ENCODE data around the gene KLHL35.

Gene KLHL35

DNA sequence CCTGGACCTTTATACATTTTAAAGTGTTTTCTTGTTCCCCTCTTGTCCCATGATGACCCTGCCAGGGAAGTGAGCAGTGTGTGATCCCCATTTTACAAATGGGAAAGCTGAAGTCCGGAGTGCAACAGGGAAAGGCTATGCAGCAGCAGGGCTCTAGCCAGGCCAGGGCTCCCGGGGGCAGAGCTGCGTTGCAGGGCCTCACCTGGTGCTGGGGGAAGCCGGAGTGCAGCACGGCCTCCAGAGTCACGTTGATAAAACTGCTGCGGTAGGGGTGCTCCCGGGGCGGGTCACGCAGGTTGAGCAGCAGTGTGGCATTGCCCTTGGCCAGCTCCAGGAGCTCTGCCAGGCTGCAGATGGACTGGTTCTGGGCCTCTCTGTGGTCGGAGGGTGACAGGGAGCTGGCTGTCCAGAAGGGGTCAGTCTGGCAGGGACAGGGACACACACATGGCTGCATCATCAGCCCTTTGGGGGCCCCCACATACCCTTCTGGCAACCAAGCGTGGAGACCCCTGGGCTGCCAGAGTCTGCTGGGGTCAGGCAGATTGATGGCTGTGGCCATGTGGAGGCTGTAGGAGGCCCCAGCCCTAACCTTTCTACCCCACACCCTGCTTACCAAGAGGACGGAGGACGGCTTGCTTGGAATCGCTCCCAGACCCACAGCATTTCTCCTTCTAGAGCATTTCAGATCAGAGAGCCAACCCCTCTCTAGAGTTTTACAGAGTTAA, 9.3 kb upstream of the KLHL35 start:
- Histone ChIP-seq H3K27me3 (ENCODE audit: insufficient read depth, low read length) (peaks cover 9% of the 10 kb centered on the region), H2AFZ (ENCODE audit: low read depth, low read length) (no peak overlapping the region), H3K36me3 (ENCODE audit: insufficient read depth, low read length) (no peaks in the 10 kb centered on the region), H3K4me3 (ENCODE audit: low read length) (no peak overlapping the region), H3K9me3 (ENCODE audit: low read length) (no peaks in the 10 kb centered on the region), H3K4me1 (ENCODE audit: insufficient read depth, low read length) (no peaks in the 10 kb centered on the region)

DNA sequence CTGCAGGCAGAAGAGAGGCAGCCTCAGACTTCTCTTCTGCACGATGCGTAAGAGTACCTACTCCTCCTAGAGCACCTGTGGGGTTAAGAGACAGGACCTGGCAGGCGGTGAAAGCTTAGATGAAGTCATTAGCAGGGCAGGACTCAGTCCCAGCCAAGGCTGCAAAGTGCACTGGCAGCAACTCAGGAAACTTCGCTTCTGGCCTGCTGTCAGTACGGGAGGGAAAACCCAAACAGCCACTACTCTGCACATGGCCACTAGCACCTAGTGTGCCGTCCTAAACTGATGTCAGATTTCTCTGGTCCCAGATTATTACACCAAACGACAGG, 8.8 kb upstream of the KLHL35 start:
- no peaks in the 10 kb centered on the region for H3K36me3 ChIP-seq (ENCODE audit: insufficient read depth, low read length)
- no peaks in the 10 kb centered on the region for H3K4me1 ChIP-seq (ENCODE audit: insufficient read depth, low read length)

DNA sequence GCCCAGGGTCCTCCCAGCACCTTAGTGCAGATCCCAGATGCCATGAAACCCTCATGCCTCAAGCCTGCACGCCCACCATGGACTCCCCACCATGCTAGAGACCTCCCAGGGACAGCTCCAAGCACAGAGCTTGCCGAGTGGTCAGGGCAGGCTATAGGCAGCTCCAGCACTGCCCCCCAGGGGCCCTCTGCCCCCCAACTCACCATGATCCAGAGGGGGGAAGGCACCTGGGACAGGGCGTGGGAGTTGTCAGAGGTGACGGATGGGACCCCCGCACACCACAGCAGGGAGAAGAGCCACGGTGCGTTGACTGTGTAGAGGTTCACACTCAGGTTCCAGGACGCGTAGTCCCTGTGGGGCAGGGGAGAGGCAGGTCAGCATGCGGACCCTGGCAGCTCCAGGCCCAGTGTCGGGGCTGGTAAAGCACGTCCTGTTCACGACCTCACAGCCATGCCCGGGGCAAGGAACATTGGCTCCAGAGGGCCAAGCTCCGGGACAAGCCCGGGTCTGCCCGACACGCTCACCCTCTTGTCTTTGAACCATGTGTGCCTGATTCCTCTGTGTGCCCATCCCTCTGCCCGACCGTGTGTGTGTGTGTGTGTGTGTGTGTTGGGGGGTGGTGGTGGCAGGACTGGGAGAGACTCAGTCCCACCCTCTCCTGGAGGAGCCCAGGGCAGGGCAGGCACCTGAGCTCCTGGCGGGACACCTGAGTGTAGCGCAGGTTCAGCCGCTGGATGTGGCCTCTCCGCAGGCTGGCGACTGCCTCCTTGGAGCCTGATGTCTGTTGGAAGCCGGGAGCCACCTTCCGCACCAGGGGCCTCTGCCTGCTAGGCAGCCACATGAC, 8.2 kb upstream of the KLHL35 start:
- no peaks in the 10 kb centered on the region for H3K36me3 ChIP-seq (ENCODE audit: insufficient read depth, low read length)
- H3K4me1 ChIP-seq (ENCODE audit: insufficient read depth, low read length): no peaks in the 10 kb centered on the region
- peaks cover 9% of the 10 kb centered on the region for H3K27me3 ChIP-seq (ENCODE audit: insufficient read depth, low read length)
- no peaks in the 10 kb centered on the region for H3K9me3 ChIP-seq (ENCODE audit: low read length)
- no peak overlapping the region for H3K4me3 ChIP-seq (ENCODE audit: low read length)
- H2AFZ ChIP-seq (ENCODE audit: low read depth, low read length): no peak overlapping the region

More for the DNA sequence above, 8.8 kb upstream of the KLHL35 start:
- peaks cover 9% of the 10 kb centered on the region for H3K27me3 ChIP-seq (ENCODE audit: insufficient read depth, low read length)
- H2AFZ ChIP-seq (ENCODE audit: low read depth, low read length): no peak overlapping the region
- H3K4me3 ChIP-seq (ENCODE audit: low read length): no peak overlapping the region
- H3K9me3 ChIP-seq (ENCODE audit: low read length): no peaks in the 10 kb centered on the region

DNA sequence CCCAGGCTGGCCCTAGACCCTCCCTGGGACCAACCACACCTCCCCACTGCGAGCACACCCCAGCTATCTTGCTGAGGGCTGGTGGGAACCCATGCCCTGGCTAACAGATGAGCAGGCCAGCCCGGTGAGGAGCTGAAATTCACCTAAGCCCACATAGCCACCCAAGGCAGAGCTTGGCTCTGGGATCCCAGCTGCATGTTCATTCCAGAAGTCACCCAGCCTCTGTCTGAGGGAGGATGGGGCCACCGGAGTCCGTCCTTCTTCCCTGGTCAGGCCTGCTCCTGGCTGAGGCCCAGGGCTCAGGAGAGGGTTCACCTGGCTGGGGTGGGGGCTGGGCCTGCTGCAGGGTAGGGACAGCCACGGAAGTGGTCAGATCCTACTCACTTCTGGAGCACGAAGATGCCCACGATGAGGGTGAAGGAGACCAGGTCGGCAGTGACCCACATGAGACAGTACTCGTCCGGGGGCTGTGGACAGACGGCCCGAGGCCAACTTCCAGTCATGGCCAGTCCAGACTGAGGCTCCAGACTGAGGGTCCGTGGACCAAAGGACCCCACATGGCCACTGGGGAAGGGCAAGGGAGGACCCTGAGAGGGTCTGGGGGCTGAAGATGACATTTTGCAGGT, 6.6 kb upstream of the KLHL35 start:
- Histone ChIP-seq H2AFZ (ENCODE audit: low read depth, low read length) (no peak overlapping the region), H3K9me3 (ENCODE audit: low read length) (no peaks in the 10 kb centered on the region), H3K4me3 (ENCODE audit: low read length) (no peak overlapping the region), H3K36me3 (ENCODE audit: insufficient read depth, low read length) (no peaks in the 10 kb centered on the region), H3K4me1 (ENCODE audit: insufficient read depth, low read length) (no peaks in the 10 kb centered on the region), H3K27me3 (ENCODE audit: insufficient read depth, low read length) (peaks cover 9% of the 10 kb centered on the region)

DNA sequence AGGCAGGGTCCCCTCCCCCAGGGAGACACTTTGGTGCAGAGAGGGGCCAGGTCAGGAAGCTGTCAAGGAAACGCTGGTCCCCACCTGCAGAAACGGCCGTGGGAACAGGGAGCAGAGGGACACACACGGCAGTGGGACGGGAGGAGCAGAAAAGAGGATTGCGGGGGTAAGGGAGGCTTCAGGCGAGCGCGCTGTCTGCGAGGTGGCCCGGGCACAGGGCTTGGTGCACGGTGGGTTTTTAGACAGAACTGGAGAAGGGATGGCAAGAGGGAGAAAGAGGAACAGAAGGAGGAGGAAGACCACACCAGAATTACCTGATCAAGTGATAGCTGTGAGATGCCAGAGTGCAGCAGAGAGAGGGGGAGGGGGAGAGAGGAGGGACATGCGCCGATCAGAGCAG, 6.0 kb upstream of the KLHL35 start:
- Histone ChIP-seq H3K27me3 (ENCODE audit: insufficient read depth, low read length) (peaks cover 9% of the 10 kb centered on the region), H3K9me3 (ENCODE audit: low read length) (no peaks in the 10 kb centered on the region), H3K4me3 (ENCODE audit: low read length) (no peak overlapping the region), H2AFZ (ENCODE audit: low read depth, low read length) (no peak overlapping the region), H3K36me3 (ENCODE audit: insufficient read depth, low read length) (no peaks in the 10 kb centered on the region), H3K4me1 (ENCODE audit: insufficient read depth, low read length) (no peaks in the 10 kb centered on the region)

DNA sequence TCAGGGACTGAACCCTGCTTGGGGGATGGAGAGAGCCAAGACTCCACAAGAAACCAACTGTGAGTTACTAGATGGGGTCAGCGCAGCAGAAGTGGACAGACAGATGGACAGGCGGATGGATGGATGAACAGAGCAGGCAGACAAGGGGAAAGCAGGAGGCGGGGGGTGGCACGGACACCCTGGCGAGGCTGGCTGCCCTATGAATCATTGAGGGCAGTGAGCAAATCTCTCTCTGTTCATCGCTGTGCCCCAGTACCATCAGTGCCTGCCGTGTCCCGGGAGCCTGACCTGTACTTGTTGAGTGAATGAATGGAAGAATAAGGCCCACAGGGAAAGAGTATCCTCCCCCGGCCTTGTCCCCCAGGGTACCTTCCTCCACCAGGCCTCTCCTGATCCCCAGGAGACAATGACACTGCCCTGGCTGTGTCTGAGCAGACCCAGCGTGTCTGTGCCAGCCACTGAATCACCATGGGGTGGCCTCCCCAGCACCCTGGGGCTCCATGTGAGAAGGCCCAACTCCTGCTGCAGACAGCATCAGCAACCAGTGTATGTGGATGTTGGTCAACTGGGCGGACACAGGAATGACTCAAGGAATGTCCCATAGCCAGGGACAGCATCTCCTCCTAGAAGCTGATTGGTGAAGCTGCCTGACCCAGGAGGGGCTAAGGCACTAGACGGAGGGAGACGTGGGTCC, 5.1 kb upstream of the KLHL35 start:
- Histone ChIP-seq H2AFZ (ENCODE audit: low read depth, low read length) (no peak overlapping the region), H3K4me3 (ENCODE audit: low read length) (no peak overlapping the region), H3K36me3 (ENCODE audit: insufficient read depth, low read length) (no peaks in the 10 kb centered on the region), H3K9me3 (ENCODE audit: low read length) (no peaks in the 10 kb centered on the region), H3K4me1 (ENCODE audit: insufficient read depth, low read length) (peaks cover 4% of the 10 kb centered on the region), H3K27me3 (ENCODE audit: insufficient read depth, low read length) (peaks cover 7% of the 10 kb centered on the region)

DNA sequence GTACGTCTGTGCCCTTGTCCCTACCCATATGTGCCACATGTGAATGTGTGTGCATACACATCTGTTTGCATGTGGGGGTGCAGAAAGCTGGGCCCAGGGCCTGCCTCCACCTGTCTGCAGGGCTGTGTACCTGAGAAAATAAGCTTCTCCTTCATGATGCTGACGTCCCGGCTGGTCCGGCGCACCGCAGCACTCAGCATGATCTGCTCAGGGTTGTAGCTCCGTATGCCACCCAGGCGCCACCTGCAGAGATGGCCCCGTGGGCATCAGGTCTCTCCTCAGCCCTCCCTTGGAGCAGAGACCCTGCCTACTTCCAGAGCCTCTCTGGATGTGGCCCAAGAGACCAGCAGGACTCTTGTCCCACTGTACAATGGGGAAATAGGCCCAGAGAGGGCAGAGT, 3.8 kb upstream of the KLHL35 start:
- no peak overlapping the region for H2AFZ ChIP-seq (ENCODE audit: low read depth, low read length)
- peaks cover 15% of the 10 kb centered on the region for H3K27me3 ChIP-seq (ENCODE audit: insufficient read depth, low read length)
- no peaks in the 10 kb centered on the region for H3K36me3 ChIP-seq (ENCODE audit: insufficient read depth, low read length)
- no peaks in the 10 kb centered on the region for H3K9me3 ChIP-seq (ENCODE audit: low read length)
- H3K4me1 ChIP-seq (ENCODE audit: insufficient read depth, low read length): peaks cover 16% of the 10 kb centered on the region
- no peak overlapping the region for H3K4me3 ChIP-seq (ENCODE audit: low read length)

DNA sequence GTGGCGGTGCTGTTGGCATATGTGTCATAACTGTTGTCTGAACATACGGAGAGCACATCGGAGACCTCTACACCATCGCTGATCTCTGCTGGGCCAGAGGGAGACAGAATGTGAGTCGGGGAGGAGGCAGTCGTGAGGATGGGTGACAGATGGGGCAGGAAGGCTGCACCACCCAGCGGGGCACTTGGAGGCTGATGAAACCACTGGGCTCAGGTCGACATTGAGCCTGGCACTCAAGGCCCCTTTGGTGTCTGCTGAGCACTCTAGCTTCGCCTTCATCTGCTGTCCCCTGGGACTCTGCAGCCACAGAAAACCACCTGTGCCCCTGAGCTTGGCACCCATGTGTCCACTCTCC, 2.5 kb upstream of the KLHL35 start:
- H3K4me1 ChIP-seq (ENCODE audit: insufficient read depth, low read length): peaks cover 17% of the 10 kb centered on the region
- no peaks in the 10 kb centered on the region for H3K36me3 ChIP-seq (ENCODE audit: insufficient read depth, low read length)
- no peaks in the 10 kb centered on the region for H3K9me3 ChIP-seq (ENCODE audit: low read length)
- no peak overlapping the region for H3K4me3 ChIP-seq (ENCODE audit: low read length)
- H3K27me3 ChIP-seq (ENCODE audit: insufficient read depth, low read length): peaks cover 24% of the 10 kb centered on the region
- H2AFZ ChIP-seq (ENCODE audit: low read depth, low read length): no peak overlapping the region

DNA sequence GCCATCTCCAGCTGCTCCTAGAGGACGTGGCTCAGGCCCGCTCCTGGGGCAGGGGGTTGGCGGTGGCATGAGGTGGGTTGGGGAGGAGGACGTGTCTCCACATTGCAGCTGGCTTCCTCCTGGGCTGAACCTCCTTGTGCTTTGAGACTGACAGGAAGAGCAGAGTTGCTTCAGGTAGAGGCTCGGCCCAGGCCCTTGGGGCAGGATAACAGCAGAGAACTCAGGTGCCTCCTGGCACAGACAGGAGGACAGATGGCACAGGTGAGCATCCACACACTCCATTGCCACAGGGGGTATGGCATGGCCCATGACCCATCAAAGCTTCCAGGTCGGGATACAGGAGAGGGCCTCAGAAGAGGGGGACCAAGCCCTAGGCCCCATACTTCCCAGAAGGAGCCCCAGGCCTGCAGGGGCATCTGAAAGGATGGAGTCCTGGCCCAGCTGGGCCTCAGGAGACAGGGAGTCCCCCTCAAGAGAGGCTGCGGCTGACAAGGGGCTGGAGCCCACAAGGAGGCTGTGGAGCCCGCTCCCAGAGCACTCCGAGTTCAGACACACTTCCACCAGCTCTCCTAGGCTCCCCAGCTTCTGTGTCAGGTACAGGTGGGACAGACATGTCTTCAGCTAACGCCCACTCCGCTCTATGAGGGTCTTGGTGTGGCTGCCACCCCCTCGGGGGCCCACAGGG, 2.0 kb upstream of the KLHL35 start:
- Histone ChIP-seq H3K4me3 (ENCODE audit: low read length) (no peak overlapping the region), H3K9me3 (ENCODE audit: low read length) (no peaks in the 10 kb centered on the region), H3K27me3 (ENCODE audit: insufficient read depth, low read length) (peaks cover 28% of the 10 kb centered on the region), H3K4me1 (ENCODE audit: insufficient read depth, low read length) (peaks cover 20% of the 10 kb centered on the region), H3K36me3 (ENCODE audit: insufficient read depth, low read length) (no peaks in the 10 kb centered on the region), H2AFZ (ENCODE audit: low read depth, low read length) (no peak overlapping the region)

DNA sequence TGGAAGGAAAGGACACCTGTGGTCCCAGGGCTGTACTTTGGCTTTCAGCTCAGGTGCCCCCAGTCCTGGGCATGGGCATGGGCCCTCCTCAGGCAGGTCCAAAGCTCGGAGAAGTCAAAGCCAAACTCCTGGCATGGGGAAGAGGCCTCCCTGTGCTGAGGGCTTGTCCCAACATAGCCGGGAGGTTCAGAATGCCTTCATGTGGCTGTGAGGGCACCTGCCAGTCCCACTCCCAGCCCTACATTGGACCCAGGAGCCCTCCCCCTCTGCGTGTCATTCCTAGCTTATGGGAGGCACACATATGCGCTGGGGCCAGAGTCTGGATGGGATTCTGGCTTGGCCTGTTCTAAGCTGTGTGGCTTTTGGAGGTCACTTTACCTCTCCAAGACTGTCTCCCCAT, 1.0 kb upstream of the KLHL35 start:
- Histone ChIP-seq H3K36me3 (ENCODE audit: insufficient read depth, low read length) (no peaks in the 10 kb centered on the region), H3K9me3 (ENCODE audit: low read length) (no peaks in the 10 kb centered on the region), H3K27me3 (ENCODE audit: insufficient read depth, low read length) (peaks cover 33% of the 10 kb centered on the region), H3K4me3 (ENCODE audit: low read length) (no peak overlapping the region), H2AFZ (ENCODE audit: low read depth, low read length) (no peak overlapping the region), H3K4me1 (ENCODE audit: insufficient read depth, low read length) (peaks cover 20% of the 10 kb centered on the region)

DNA sequence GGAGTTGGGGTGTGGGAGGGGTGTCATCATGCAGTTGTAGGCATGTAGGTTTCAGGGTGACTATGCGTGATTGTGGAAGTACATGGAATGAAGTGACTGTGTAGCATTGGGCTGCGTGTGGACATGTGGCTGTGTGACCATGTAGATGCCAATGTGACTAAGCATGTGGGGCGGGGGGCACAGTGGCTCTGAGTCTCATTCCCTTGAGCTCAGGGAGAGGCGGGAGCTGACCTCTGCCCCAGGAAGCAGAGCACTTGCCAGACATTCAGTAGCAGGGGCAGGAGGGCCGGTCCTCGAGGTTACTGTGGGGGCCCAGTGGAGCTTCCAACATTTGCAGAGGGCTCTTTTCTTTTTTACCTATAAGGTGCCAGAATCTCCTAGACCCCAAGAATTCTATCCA, 440 bp upstream of the KLHL35 start:
- Histone ChIP-seq H3K9me3 (ENCODE audit: low read length) (no peaks in the 10 kb centered on the region), H2AFZ (ENCODE audit: low read depth, low read length) (no peak overlapping the region), H3K27me3 (ENCODE audit: insufficient read depth, low read length) (peaks cover 33% of the 10 kb centered on the region), H3K4me3 (ENCODE audit: low read length) (no peak overlapping the region), H3K4me1 (ENCODE audit: insufficient read depth, low read length) (peaks cover 20% of the 10 kb centered on the region), H3K36me3 (ENCODE audit: insufficient read depth, low read length) (no peaks in the 10 kb centered on the region)

DNA sequence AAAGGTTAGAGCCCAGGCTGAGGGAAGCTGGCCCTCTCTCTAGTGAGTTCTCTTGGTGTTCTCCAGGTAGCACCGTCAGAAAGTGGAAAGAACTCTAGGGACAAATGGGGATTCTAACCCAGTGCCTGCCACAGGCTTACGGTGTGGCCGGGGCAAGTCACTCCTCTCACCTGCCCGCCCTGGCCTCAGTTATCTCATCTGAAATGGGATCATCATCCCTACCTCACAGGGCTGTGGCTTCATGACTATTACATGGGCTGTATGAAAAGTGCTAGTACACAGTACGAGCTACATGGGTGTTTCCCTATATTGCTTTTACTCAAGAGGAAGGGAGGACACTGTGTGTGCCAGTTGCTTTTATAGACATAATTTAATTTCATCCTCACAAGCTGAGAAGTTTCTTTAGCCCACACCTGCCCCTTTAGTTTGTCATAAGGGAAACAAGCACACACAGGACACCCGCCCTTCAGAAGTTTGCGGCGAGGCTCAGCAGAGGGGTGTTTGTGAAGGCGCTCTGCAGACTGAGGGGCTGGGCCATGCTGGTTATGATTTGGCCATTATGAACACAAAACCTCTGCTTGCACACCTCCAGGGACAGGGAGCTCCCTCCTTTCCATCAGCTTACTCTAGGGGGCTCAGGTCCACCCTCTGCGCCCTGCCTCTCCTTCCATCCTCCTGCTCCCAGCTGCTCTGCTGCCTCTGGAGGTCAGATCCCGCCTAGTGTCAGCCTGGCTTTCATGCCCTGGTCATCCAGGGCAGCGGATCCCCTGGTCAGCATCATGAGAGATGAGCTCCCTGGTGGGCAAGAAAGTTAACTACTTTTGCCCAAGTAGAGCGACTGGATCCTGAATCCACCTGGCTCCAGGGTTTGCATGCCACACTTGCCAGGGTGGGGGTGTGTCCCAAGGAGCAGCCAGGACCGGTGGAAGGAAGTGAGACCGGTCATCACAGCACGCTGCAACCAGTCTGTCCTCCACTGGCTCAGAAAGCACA, 1.2 kb downstream of the KLHL35 start:
- peaks cover 33% of the 10 kb centered on the region for H3K27me3 ChIP-seq (ENCODE audit: insufficient read depth, low read length)
- H3K4me3 ChIP-seq (ENCODE audit: low read length): peak overlapping the region; percentile 44
- no peaks in the 10 kb centered on the region for H3K36me3 ChIP-seq (ENCODE audit: insufficient read depth, low read length)
- no peak overlapping the region for H2AFZ ChIP-seq (ENCODE audit: low read depth, low read length)
- peaks cover 20% of the 10 kb centered on the region for H3K4me1 ChIP-seq (ENCODE audit: insufficient read depth, low read length)
- no peaks in the 10 kb centered on the region for H3K9me3 ChIP-seq (ENCODE audit: low read length)

Measured in neuron (in vitro differentiated cells).